GM18909 (cell line): Measurements from ENCODE around the gene CCDC144A.
"Not testable (repeated sequence)": the region's sequence is repeated elsewhere in the genome, so short reads cannot be mapped to it uniquely, and the experiment has no call there.

ENCODE experiments used
- ATAC-seq: cut with Tn5 transposase; IDR thresholded peaks from one replicate; pipeline ENCODE4 v1.9.1; 2021; ENCODE audit warnings: mild to moderate bottlenecking; ENCODE audit not compliant: unreplicated experiment, poor library complexity

Gene CCDC144A

GRCh38 chr17:16689731-16690281, at the start of gene CCDC144A:
Gene CCDC144A, plus strand, starts transcription at chr17:16690241. Its CDS starts 160 bp downstream, at chr17:16690401.
- ATAC-seq: not testable (repeated sequence)

- ATAC-seq: no peak
These were observed 40.5 kb upstream of the CCDC144A start for GRCh38 chr17:16649585-16649984.

- ATAC-seq: no peak
These were observed 37.8 kb upstream of the CCDC144A start for GRCh38 chr17:16652252-16652651.

- ATAC-seq: no peak
These were observed 37.1 kb upstream of the CCDC144A start for GRCh38 chr17:16652847-16653366.

- ATAC-seq: peak; percentile 93
These were observed 36.5 kb upstream of the CCDC144A start, which contains the start of gene ZNF624 for GRCh38 chr17:16653367-16654041. Gene ZNF624, minus strand, starts transcription at chr17:16653850.

- no peak for ATAC-seq
These were observed 28.8 kb upstream of the CCDC144A start for GRCh38 chr17:16661217-16661616.

- ATAC-seq: no peak
These were observed 27.1 kb upstream of the CCDC144A start for GRCh38 chr17:16662936-16663335.

- ATAC-seq: not testable (repeated sequence)
These were observed 23.5 kb upstream of the CCDC144A start for GRCh38 chr17:16666553-16666906.

GRCh38 chr17:16666907-16667636, 23.0 kb upstream of the CCDC144A start:
- ATAC-seq: not testable (repeated sequence)

- no peak for ATAC-seq
These were observed 13.3 kb upstream of the CCDC144A start for GRCh38 chr17:16676676-16677268.

GRCh38 chr17:16683290-16684138, 6.5 kb upstream of the CCDC144A start:
- ATAC-seq: not testable (repeated sequence)

GRCh38 chr17:16686019-16686418, 4.0 kb upstream of the CCDC144A start:
- not testable (repeated sequence) for ATAC-seq

GRCh38 chr17:16687151-16687550, 2.9 kb upstream of the CCDC144A start:
- not testable (repeated sequence) for ATAC-seq

- ATAC-seq: not testable (repeated sequence)
These were observed 406 bp downstream of the CCDC144A start for GRCh38 chr17:16690447-16690846.

GRCh38 chr17:16697603-16698002, 7.6 kb downstream of the CCDC144A start:
- not testable (repeated sequence) for ATAC-seq

GRCh38 chr17:16745492-16746203, 55.6 kb downstream of the CCDC144A start:
- ATAC-seq: not testable (repeated sequence)

GRCh38 chr17:16746571-16746970, 56.5 kb downstream of the CCDC144A start:
- ATAC-seq: not testable (repeated sequence)

GRCh38 chr17:16750515-16750914, 60.5 kb downstream of the CCDC144A start:
- not testable (repeated sequence) for ATAC-seq
